Measurements from ENCODE around the gene ELOB.

ELOB gene

GRCh38 chr16:2810651-2811050 lies 33.6 kb upstream of the ELOB start:
- DNase-seq (ENCODE audit: low spot score): no peak

GRCh38 chr16:2809149-2809760 lies 32.2 kb upstream of the ELOB start:
- DNase-seq (ENCODE audit: low spot score): no peak

- no peak for DNase-seq (ENCODE audit: low spot score)
These were observed 31.1 kb upstream of the ELOB start for GRCh38 chr16:2808181-2808580.

DNA sequence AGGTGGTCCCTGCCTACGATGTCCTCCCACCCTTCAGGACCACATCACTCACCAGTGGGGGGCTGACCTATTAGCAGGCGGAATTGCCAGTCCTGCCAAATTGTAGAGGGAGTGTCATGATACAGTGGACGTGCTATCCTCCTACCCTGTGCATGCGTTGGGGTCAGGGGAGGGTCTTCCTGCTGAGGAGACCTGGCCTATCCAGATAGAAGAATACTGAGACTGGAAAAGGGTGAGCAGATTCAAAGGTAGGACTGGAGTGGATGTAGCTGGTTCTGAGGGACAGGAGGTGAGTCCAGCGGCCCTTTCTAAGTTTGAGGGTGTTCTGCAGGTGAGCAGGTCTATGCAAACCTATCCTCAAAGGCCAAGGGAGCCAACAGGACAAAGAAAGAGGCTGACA lies 29.2 kb upstream of the ELOB start:
- DNase-seq (ENCODE audit: low spot score): no peak

DNA sequence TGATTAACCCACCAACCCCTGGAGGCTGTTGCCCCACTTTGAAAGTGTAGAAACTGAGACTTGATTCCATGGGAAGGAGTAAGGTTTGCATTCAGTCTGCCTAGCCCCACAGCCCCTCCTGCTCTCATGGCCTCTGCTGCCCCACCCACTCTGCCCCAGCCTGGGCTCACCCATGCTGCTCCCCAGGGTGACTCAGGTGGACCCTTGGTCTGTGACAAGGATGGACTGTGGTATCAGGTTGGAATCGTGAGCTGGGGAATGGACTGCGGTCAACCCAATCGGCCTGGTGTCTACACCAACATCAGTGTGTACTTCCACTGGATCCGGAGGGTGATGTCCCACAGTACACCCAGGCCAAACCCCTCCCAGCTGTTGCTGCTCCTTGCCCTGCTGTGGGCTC lies 27.6 kb upstream of the ELOB start:
- no peak for DNase-seq (ENCODE audit: low spot score)

DNA sequence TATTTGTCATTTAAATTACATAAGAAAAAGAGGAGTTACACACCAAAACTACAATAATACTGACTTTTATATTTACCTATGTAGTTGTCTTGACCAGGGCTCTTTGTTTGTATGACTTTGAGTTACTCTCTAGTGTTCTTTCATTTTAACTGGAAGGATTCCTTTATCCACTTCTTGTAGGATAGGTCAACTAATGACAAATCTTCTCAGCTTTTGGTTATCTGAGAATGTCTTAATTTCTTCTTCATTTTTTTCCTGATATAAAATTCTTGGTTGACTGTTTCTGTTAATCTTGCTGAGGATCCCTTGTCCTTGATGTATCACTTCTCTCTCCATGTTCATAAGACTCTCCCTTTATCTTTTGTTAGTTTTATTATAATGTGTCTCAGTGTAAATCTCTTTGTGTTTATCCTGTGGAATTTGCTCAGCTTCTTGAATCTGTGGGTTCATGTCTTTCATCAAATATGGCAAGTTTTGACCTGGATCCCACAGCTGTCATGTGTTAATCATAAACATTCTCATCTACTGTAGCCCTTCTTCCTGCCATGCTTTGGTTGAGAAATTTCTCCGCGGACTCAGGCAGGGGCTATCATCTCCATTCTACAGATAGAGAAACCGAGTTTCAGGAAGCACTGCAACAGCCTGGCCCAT lies 26.6 kb upstream of the ELOB start:
- DNase-seq (ENCODE audit: low spot score): no peak

GRCh38 chr16:2799859-2800226 lies 22.8 kb upstream of the ELOB start:
- no peak for DNase-seq (ENCODE audit: low spot score)

DNA sequence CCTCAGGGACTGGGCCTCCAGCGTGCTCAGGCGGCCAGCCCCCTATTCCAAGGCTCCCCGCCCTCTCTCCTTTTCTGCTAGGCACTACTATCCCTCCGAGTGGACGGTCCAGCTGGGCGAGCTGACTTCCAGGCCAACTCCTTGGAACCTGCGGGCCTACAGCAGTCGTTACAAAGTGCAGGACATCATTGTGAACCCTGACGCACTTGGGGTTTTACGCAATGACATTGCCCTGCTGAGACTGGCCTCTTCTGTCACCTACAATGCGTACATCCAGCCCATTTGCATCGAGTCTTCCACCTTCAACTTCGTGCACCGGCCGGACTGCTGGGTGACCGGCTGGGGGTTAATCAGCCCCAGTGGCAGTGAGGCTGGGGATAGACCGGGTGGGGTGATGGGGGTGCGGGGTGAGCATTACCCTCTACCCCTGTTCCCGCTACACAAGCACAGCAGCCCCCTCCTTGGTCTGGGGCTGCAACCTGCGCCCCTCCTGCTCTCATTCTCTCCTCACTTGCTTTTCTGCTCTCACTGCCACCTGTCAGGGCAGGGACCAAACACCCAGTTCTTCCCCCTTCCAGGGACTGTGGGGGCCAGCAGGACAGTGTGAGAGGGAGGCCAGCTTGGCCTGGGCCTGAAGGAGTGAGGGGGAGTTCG lies 22.3 kb upstream of the ELOB start:
- DNase-seq (ENCODE audit: low spot score): no peak

GRCh38 chr16:2798723-2799204 lies 21.7 kb upstream of the ELOB start:
- no peak for DNase-seq (ENCODE audit: low spot score)

- no peak for DNase-seq (ENCODE audit: low spot score)
These were observed 18.5 kb upstream of the ELOB start for GRCh38 chr16:2795395-2796143.

DNA sequence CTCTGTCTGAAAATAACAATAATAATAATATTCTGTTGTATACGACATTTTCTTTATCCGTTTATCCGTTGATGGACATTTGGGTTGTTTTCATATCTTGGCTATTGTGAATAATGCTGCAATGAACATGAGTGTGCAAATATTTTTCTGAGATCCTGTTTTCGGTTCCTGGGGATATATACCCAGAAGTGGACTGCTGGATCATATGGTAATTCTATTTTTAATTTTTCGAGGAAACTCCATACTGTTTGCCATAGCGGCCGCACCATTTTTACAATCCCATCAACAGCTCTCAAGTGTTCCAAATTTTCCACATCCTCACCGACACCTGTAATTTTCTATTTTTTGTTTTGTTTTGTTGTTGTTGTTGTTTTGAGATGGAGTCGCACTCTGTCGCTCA lies 15.9 kb upstream of the ELOB start:
- DNase-seq (ENCODE audit: low spot score): no peak

GRCh38 chr16:2791174-2791573 lies 14.1 kb upstream of the ELOB start:
- no peak for DNase-seq (ENCODE audit: low spot score)

DNA sequence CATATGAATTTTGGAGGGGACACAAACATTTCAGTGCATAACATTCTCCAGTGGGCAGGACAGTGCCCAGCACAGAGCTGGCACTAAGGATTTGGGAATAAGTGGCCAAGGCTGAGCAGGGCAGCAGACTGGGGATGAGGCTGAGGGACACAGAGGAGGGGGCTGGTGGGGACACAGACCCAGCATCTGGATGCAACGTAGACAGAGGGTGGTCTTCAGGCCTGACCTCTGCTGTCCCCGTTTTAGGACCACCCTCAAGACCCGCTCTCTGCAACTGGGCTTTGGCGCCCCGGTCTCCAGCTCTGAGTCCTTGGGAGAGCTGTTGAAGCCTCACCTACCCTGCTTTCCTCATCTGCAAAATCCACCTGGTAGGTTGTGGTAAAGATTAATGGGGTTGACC lies 13.6 kb upstream of the ELOB start:
- no peak for DNase-seq (ENCODE audit: low spot score)

DNA sequence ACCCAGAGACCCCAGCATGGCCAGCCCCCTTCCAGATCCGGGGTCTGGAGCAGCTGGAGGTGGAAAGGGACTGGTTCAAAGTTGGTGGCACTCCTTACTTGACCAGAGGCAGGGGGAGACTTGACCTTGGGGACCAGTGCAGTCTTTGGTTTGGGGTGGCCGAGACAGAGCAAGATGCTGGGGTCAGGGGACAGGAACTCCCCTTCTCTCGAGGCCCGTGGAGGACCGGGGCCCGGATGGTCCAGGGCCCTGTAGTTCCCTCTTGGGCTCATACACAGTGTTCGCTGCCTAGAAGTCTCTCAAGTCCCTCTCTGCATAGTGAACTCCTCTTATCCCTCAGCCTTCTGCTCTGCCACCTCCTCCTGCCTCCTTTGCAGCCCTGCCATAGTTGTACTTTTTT lies 10.9 kb upstream of the ELOB start:
- DNase-seq (ENCODE audit: low spot score): no peak

- DNase-seq (ENCODE audit: low spot score): peak; percentile 64
These were observed 10.3 kb upstream of the ELOB start, which contains the start of gene PRSS33 for GRCh38 chr16:2787406-2787805. Gene PRSS33 (minus strand): TSS chr16:2787560. CDS start chr16:2786547, 1,013 bp downstream.

DNA sequence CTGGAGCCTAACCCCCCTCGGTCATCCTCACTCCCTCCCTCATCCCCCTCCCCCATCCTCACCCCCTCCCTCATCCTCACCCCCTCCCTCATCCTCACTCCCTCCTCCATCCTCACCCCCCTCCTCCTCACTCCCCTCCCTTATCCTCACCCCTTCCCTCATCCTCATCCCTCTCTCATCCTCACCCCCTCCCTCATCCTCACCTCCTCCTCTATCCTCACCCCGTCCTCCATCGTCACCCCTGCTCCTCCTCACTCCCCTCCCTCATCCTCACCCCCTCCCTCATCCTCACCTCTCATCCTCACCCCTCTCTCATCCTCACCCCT lies 9.7 kb upstream of the ELOB start:
- DNase-seq (ENCODE audit: low spot score): no peak

DNA sequence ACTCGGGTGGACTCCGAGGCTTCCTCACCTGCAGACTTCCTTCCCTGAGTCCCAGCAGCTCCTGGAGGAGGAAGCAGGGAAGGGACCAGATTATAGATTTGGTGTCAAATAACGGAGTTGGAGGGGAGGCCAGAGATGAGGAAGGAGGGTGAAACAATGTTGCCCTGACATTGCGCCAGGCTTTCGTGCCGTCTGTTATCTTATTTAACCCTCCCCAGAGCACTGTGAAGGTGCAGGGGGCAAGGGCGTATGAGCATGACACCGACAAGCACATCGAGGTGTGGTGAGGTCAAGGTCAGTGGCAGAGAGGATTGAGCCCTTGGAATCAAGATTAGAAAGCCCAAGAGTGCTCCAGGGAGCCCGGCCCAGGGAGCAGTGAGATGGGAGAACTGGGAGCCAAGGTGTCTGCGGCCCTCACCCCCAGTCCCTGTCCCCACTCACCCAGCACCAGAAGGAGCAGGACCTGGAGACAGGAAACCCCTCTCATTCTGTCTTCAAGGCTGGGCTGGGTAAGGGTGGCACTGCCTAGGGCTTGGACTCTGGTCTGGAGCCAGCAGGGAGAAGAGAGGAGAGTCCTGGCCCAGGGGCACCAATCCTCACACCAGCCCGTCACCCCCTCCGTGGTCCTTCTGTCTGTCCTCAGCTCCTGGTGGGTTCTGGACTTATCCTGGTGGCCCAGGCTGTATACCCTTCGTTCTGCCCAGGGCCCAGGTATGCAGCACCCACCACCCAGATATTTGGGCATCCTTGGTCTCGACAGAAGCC lies 9.2 kb upstream of the ELOB start:
- no peak for DNase-seq (ENCODE audit: low spot score)

- no peak for DNase-seq (ENCODE audit: low spot score)
These were observed 8.3 kb upstream of the ELOB start for GRCh38 chr16:2785101-2785991.

- no peak for DNase-seq (ENCODE audit: low spot score)
These were observed 7.4 kb upstream of the ELOB start for GRCh38 chr16:2784358-2785100.

DNA sequence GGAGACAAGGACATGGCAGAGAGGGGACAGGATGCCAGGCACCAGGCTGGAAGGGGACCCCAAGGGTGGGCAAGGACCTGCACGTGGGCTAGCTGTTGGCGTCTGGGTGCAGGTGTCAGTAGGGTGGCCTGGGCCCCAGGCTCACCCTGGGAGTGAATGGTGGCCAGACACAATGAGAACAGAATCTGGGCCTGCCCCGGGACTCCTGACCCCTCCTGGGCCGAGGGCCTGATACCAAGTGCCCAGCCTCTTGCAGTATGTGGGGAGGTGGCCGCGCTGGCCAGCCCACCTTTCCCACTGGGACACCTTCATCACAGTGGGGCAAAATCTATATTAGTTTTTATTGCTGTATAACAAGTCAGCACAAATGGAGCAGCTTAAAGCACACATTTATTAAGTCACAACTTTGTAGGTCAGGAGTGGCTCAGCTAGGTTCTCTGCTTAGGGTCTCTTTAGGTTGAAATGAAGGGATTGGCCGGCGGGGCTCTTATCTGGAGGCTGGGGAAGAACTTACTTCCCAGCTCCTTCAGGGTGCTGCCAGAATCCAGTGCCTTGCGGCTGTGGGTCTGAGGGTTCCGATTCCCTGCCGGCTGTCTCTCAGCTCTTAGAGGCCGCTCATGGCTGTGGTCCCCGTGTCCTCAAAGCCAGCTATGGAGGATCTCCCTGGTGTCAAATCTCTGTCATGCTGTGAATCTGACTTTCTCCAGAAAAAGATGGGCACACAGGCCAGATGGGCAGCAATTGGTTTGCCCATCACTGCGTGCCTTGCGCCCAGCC lies 6.7 kb upstream of the ELOB start:
- no peak for DNase-seq (ENCODE audit: low spot score)
